Activated CD4-positive, alpha-beta T cell treated with anti-CD3 and anti-CD28 coated beads for 24 hours (primary cell): ENCODE results near the gene GOLGA8T.
"Not testable (repeated sequence)": the region's sequence is repeated elsewhere in the genome, so short reads cannot be mapped to it uniquely, and the experiment has no call there.

ENCODE experiments used
- DNase-seq, 2 donors: peaks; one replicate each; pipeline ENCODE4 v3.0.0-alpha.2; 2020; ENCODE audit warnings: low read depth in 2 of 2

GOLGA8T gene

DNA sequence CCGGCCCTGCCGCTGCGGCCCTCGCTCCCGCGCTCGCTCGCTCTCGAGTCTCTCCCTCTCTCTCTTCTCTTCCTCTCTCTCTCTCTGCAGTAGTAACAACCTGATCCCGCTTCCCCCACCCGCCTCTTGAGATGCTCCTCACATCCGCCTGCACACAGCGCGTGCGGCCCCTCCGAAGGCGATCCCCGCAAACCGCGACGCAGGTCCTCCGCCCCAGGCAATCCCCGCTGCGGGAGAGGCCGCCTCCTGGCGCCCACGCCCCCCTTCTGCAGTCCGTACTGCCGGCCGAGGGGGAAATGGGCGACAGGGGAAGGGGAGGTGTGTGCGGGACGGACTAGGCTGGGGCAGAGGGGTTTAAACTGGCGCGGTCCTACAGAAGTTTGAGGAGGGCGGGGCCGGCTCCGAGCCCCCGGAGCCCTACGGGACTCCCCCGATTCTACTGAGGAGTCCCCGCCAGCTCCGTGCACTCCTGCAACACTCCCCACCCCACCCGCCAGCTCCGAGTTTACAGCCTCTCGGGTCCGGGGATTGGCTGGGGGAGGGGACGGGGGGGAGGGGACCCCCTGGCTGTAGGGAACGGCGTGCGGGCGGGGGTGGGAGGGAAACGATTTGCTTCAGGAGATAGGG lies 57.4 kb downstream of the GOLGA8T start:
- not testable (repeated sequence) for DNase-seq

- not testable (repeated sequence) for DNase-seq
Measured at GRCh38 chr15:30192892-30193291, 58.0 kb downstream of the GOLGA8T start.
